ENCODE data around the gene MRPL10.

DNA sequence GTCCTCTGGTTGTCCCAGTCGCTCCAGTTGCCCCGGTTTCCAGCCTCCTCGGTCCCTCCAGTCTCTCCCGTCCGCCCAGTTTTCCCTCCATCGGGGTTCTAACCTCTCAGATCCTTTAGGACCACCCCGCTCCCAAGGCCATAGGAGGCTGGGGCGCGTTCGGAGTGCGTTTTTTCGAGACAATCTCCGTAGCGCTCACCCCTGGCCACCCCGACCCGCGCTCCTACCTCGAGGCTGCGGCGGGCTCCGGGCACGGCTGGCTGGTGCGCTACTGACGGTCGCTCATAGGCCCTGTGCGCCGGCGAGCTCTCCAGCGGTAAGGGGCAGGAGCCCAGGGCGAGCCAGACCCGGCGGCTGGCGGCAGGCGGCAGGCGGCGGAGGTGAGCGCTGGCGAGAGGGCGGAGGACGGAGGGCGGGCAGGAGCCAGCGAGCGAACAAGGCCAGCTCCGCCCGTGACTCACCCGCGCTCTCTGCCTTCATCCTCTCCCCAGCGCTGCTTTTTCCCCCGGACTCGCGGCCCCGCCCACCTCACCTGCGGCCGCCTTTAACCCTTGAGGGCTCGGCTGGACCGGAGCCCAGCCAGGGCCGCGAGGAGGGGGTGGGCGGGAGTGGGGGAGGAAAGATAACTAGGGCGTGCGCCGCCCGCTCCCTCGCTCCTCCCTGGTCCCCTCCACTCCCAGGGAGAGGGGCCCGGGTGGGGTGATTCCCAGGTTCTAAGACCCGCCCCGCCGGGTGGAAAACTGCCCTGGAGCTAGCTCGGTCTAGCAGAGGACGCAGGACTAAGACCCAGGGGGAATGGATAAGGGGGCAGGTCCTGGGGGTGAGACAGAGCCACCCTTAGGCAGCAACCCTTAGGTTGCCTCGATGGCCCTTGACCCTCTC is 19.6 kb upstream of the MRPL10 start, which contains the start of gene SP6:
- TF ChIP-seq EZH2phosphoT487 (IDR thresholded peaks at IDR 0.05; ENCODE audit: low read length): no peak
- TF ChIP-seq, protein P1, sequence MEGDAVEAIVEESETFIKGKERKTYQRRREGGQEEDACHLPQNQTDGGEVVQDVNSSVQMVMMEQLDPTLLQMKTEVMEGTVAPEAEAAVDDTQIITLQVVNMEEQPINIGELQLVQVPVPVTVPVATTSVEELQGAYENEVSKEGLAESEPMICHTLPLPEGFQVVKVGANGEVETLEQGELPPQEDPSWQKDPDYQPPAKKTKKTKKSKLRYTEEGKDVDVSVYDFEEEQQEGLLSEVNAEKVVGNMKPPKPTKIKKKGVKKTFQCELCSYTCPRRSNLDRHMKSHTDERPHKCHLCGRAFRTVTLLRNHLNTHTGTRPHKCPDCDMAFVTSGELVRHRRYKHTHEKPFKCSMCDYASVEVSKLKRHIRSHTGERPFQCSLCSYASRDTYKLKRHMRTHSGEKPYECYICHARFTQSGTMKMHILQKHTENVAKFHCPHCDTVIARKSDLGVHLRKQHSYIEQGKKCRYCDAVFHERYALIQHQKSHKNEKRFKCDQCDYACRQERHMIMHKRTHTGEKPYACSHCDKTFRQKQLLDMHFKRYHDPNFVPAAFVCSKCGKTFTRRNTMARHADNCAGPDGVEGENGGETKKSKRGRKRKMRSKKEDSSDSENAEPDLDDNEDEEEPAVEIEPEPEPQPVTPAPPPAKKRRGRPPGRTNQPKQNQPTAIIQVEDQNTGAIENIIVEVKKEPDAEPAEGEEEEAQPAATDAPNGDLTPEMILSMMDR (IDR thresholded peaks at IDR 0.05; ENCODE audit: low read length): peak; percentile 16; the same call in 1 of the 2 replicates

Measured in MM.1S (cell line).